ENCODE results near the gene NARS2. TPM values are rescaled to one million over a fixed set of nuclear protein-coding genes. Genes with fewer than 3 reads are reported as not detected.

Gene NARS2
- total RNA-seq, 4 donors from 2014 or later, result 12.9 to 29.1 (median 18.7) TPM

GRCh38 chr11:78540256-78540655, 34.4 kb downstream of the NARS2 start:
- ATAC-seq, result no peak
- intact Hi-C loops (cut with DNase I; ENCODE audit: low total_unique reads), result no loop called here
- in situ Hi-C loops (cut with MboI; ENCODE audit: low sequenced_read_pairs in 4 of 4), result no loop called here

GRCh38 chr11:78539506-78539905, 35.2 kb downstream of the NARS2 start:
- H3K4me1 ChIP-seq, result peaks cover 7 to 12% of the 10 kb centered on the region in 2 donors
- no peak overlapping the region for H3K27ac ChIP-seq
- H3K4me3 ChIP-seq, result no peak overlapping the region
- no peaks in the 10 kb centered on the region for H3K9me3 ChIP-seq
- H3K27me3 ChIP-seq, result no peaks in the 10 kb centered on the region
- no peaks in the 10 kb centered on the region for H3K36me3 ChIP-seq
- no peak for ATAC-seq
- TF ChIP-seq CTCF (IDR thresholded peaks at IDR 0.05 in 4 of 5, conservative IDR thresholded peaks at IDR 0.05 in 1 of 5), result no peak
- no peak for TF ChIP-seq POLR2A (IDR thresholded peaks at IDR 0.05)
- DNase-seq, result no peak
- intact Hi-C loops (cut with DNase I; ENCODE audit: low total_unique reads) (no loop called here), in situ Hi-C loops (cut with MboI; ENCODE audit: low sequenced_read_pairs in 4 of 4) (no loop called here)

More at GRCh38 chr11:78540256-78540655, 34.4 kb downstream of the NARS2 start:
- H3K9me3 ChIP-seq, result no peaks in the 10 kb centered on the region
- H3K4me3 ChIP-seq, result no peak overlapping the region
- DNase-seq, result no peak
- TF ChIP-seq CTCF (IDR thresholded peaks at IDR 0.05 in 4 of 5, conservative IDR thresholded peaks at IDR 0.05 in 1 of 5), result no peak
- no peak for TF ChIP-seq POLR2A (IDR thresholded peaks at IDR 0.05)
- no peaks in the 10 kb centered on the region for H3K36me3 ChIP-seq
- no peaks in the 10 kb centered on the region for H3K27me3 ChIP-seq
- H3K4me1 ChIP-seq, result peaks cover 7 to 12% of the 10 kb centered on the region in 2 donors
- H3K27ac ChIP-seq, result no peak overlapping the region

DNA sequence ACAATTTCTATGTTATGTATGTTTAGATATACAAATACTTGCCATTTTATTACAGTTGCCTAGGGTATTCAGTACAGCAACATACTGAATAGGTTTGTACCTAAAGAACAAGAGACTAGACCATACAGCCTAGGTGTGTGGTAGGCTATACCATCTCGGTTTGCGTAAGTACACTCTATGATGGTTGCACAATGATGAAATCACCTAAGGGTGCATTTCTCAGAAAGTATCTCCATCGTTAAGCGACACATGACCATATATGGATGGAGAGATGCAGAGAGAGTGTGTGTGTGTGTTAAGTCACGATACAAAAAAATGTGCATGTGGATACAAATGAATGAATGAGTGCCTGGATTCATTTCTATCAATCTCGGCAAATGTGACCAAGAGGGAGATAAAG, 37.7 kb downstream of the NARS2 start:
- no peaks in the 10 kb centered on the region for H3K36me3 ChIP-seq
- H3K27ac ChIP-seq, result no peak overlapping the region
- no peaks in the 10 kb centered on the region for H3K9me3 ChIP-seq
- in situ Hi-C loops (cut with MboI; ENCODE audit: low sequenced_read_pairs in 4 of 4) (no loop called here), intact Hi-C loops (cut with DNase I; ENCODE audit: low total_unique reads) (no loop called here)
- no peak for DNase-seq
- TF ChIP-seq POLR2A (IDR thresholded peaks at IDR 0.05) (no peak), CTCF (IDR thresholded peaks at IDR 0.05 in 4 of 5, conservative IDR thresholded peaks at IDR 0.05 in 1 of 5) (no peak)
- no peak overlapping the region for H3K4me3 ChIP-seq
- peaks cover 7 to 12% of the 10 kb centered on the region in 2 donors for H3K4me1 ChIP-seq
- no peak for ATAC-seq
- H3K27me3 ChIP-seq, result no peaks in the 10 kb centered on the region

DNA sequence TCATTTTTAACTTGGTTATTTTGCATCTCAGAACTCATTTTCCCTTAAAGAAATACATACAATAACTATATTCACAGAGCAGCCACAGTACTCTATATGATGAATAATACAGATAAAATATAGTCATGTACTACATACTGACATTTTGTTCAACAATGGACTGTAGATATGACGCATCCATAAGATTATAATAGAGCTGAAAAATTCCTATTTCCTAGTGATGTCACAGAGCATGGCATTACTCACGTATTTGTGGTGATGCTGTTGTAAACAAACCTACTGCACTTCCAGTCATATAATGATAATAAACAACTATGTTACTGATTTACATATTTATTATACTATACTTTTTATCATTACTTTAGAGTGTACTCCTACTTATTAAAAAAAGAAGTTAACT, 38.7 kb downstream of the NARS2 start:
- intact Hi-C loops (cut with DNase I; ENCODE audit: low total_unique reads), result no loop called here
- DNase-seq (no peak), ATAC-seq (no peak)
- Histone ChIP-seq H3K27me3 (no peaks in the 10 kb centered on the region), H3K36me3 (no peaks in the 10 kb centered on the region), H3K9me3 (no peaks in the 10 kb centered on the region), H3K27ac (no peak overlapping the region), H3K4me1 (peaks cover 7 to 12% of the 10 kb centered on the region in 2 donors), H3K4me3 (no peak overlapping the region)
- in situ Hi-C loops (cut with MboI; ENCODE audit: low sequenced_read_pairs in 4 of 4), result no loop called here
- TF ChIP-seq CTCF (IDR thresholded peaks at IDR 0.05 in 4 of 5, conservative IDR thresholded peaks at IDR 0.05 in 1 of 5), result no peak
- TF ChIP-seq POLR2A (IDR thresholded peaks at IDR 0.05), result no peak

DNA sequence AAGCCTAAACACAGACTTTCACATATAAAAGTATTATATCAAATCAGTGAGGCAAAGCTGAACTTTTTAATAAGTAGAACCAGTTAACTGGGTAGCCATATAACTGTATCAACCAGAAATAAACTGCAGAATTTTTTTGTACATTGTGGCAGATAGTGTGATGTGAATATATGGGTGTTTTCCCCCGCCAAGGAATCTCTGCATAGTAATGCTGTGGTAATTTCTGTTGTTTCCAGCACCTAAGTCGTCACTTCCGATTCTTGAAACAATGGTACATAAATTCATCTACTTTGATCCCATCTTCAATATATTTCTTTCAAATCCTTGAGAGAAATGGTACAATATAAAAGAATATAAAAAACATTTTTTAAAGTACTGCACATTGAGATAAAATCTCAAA, 39.6 kb downstream of the NARS2 start:
- Histone ChIP-seq H3K4me1 (peaks cover 5 to 8% of the 10 kb centered on the region in 2 donors), H3K27me3 (no peaks in the 10 kb centered on the region), H3K9me3 (no peaks in the 10 kb centered on the region), H3K4me3 (no peak overlapping the region), H3K36me3 (no peaks in the 10 kb centered on the region), H3K27ac (no peak overlapping the region)
- in situ Hi-C loops (cut with MboI; ENCODE audit: low sequenced_read_pairs in 4 of 4), result no loop called here
- ATAC-seq (no peak), DNase-seq (no peak)
- intact Hi-C loops (cut with DNase I; ENCODE audit: low total_unique reads), result no loop called here
- TF ChIP-seq POLR2A (IDR thresholded peaks at IDR 0.05) (no peak), CTCF (IDR thresholded peaks at IDR 0.05 in 4 of 5, conservative IDR thresholded peaks at IDR 0.05 in 1 of 5) (no peak)
